Heart right ventricle (tissue), 16 donors: ENCODE results near the gene PKP1. TPM values are rescaled to one million over a fixed set of nuclear protein-coding genes. Genes with fewer than 3 reads are reported as not detected.

Experiments used
- ATAC-seq, 8 donors: fragments of 200-7000 bp; cut with Tn5 transposase; one replicate each; pipeline ENCODE4 v1.9.1; 2020; ENCODE audit warnings: mild to moderate bottlenecking in 8 of 8, moderate library complexity in 8 of 8, moderate number of reproducible peaks in 1 of 8
- DNase-seq, 2 donors: peaks; one replicate each; pipeline ENCODE4 v3.0.0-alpha.2; 2020
- H3K27ac ChIP-seq, 10 donors: fragments of 200-600 bp; sonication (generic) in 2 of 10; one replicate each; pipeline versions ENCODE4 v1.5.0 to v1.8.0; 2020 to 2022; ENCODE audit warnings: mild to moderate bottlenecking in 3 of 10
- H3K27me3 ChIP-seq, 7 donors: fragments of 200-600 bp; one replicate each; pipeline ENCODE4 v1.8.0; 2021 to 2022; ENCODE audit warnings: mild to moderate bottlenecking in 2 of 7
- H3K36me3 ChIP-seq, 9 donors: fragments of 200-600 bp; sonication (generic) in 1 of 9; one replicate each; pipeline versions ENCODE4 v1.5.0 to v1.8.0; 2020 to 2022; ENCODE audit warnings: mild to moderate bottlenecking in 2 of 9
- H3K4me1 ChIP-seq, 9 donors: fragments of 200-600 bp; sonication (generic) in 1 of 9; one replicate each; pipeline versions ENCODE4 v1.5.0 to v1.8.0; 2020 to 2022; ENCODE audit warnings: mild to moderate bottlenecking in 4 of 9
- H3K4me3 ChIP-seq, 10 donors: fragments of 200-600 bp; sonication (generic) in 2 of 10; one replicate each; pipeline versions ENCODE4 v1.5.0 to v1.8.0; 2020 to 2022; ENCODE audit warnings: mild to moderate bottlenecking in 7 of 10, moderate library complexity in 2 of 10
- H3K9me3 ChIP-seq, 11 donors: fragments of 200-600 bp in 10 of 11; sonication (generic) in 2 of 11; one replicate each; pipeline versions ENCODE4 v1.5.0 to v1.8.0; 2013 to 2022; ENCODE audit warnings: mild to moderate bottlenecking in 2 of 11, control low read depth in 1 of 11, moderate library complexity in 1 of 11
- CTCF ChIP-seq, 9 donors: fragments of 200-600 bp; sonication (generic) in 2 of 9; IDR thresholded peaks; one replicate each; pipeline versions ENCODE4 v1.5.0 to v1.8.0; 2021 to 2022; ENCODE audit warnings: antibody characterized with exemption in 9 of 9, mild to moderate bottlenecking in 5 of 9, moderate library complexity in 1 of 9
- WGBS, 2 donors: extraction: QIAGEN DNeasy Blood & Tissue Kit; methylation state at CpG; one replicate each; pipeline ENCODE4 v1.1.7; 2013; ENCODE audit warnings: inconsistent platforms in 1 of 2; 5-methylcytosine and 5-hydroxymethylcytosine counted together
- intact Hi-C, 10 donors: fragments of 100-400 bp; cut with DNase I; formaldehyde crosslinking; loops; one replicate each; pipeline versions ENCODE4 v1.11.1 to v1.14.2; 2022
- polyA plus RNA-seq, 2 donors: library from polyadenylated mRNA; stranded (reverse); fragments of 200-250 nt; gene quantifications; one replicate each; pipeline ENCODE4 v1.2.3, GENCODE V29; 2013
- total RNA-seq, 10 donors: library from RNA; stranded (reverse); fragmentation: NEBNext Ultra II Directional in 3 of 10; extraction: Animal tissue kit (Norgen Biotek cat#: 25700) in 3 of 10; gene quantifications; one replicate each; pipeline versions ENCODE4 v1.2.1 to v1.2.4, GENCODE V29; 2021 to 2023
- donor health status: Arrhythmogenic right ventricular cardiomyopathy.
- donor health status: ischemic (EF 13 %, LVEDD 7.1; RV severe dilation, severe dysfunction).
- donor health status: healthy with polysubstance abuse.
- donor health status: DM: no; HTN: yes; CAD: no.
- donor health status: DM: no; HTN: no; CAD: no.
- donor health status: ischemic (EF 25% LVEDD 6.9; RV normal size, moderate dysfunction).
- donor health status: ischemic (EF 25% LVEDD 5.7; RV mildly dilated, moderate dysfunction).
- donor health status: healthy.
- donor health status: DM: yes; HTN: yes; CAD: no.
- donor health status: Ischemic cardiomyopathy.
- donor health status: ischemic (EF 35%, LVEDD 5.7; RV mildly dilated, moderate dysfunction).
- donor health status: nonischemic (EF 11% LVEDD 7.7; RV severe dilation, severe dysfunction).
- donor health status: DM: yes; HTN: yes; CAD: no.
- donor health status: PGD.
- donor health status: ischemic (EF 29% LVEDD 5.4; RV normal size, mild dysfunction).
- donor health status: nonischemic (EF 23%, LVEDD 6.1; RV moderate dilation, normal function).

PKP1 gene
- total and polyA plus RNA-seq, 12 donors, result 0.05 to 1.2 (median 0.33) TPM

GRCh38 chr1:201283836-201284553 is 689 bp downstream of the PKP1 start:
- H3K4me1 ChIP-seq, result peaks cover 0 to 15% (median 12%) of the 10 kb centered on the region in 9 donors
- no peaks in the 10 kb centered on the region for H3K9me3 ChIP-seq
- DNase-seq, result no peak
- H3K36me3 ChIP-seq, result no peaks in the 10 kb centered on the region
- H3K27ac ChIP-seq, result no peak overlapping the region
- TF ChIP-seq CTCF (IDR thresholded peaks at IDR 0.05), result no peak
- peak overlapping the region in 5 of 10 donors; percentile 10 to 29 (median 16) for H3K4me3 ChIP-seq
- WGBS, 2 donors, result 28 to 34% methylated on average over 53 of the region's 53 CpGs
- intact Hi-C loops, result no loop called here
- no peak for ATAC-seq
- peaks cover 8 to 64% (median 46%) of the 10 kb centered on the region in 7 donors for H3K27me3 ChIP-seq

- Histone ChIP-seq H3K27me3 (peaks cover 8 to 61% (median 40%) of the 10 kb centered on the region in 7 donors), H3K4me1 (peaks cover 0 to 15% (median 12%) of the 10 kb centered on the region in 9 donors), H3K9me3 (no peaks in the 10 kb centered on the region), H3K36me3 (no peaks in the 10 kb centered on the region), H3K4me3 (no peak overlapping the region), H3K27ac (no peak overlapping the region)
- 76% methylated on average over 6 of the region's 6 CpGs for WGBS, 2 donors
- no peak for TF ChIP-seq CTCF (IDR thresholded peaks at IDR 0.05)
- no peak for ATAC-seq
- DNase-seq, result no peak
- intact Hi-C loops, result no loop called here
Observed at GRCh38 chr1:201284636-201285035, 1.3 kb downstream of the PKP1 start.

GRCh38 chr1:201285846-201286245 is 2.5 kb downstream of the PKP1 start:
- Histone ChIP-seq H3K27ac (no peak overlapping the region), H3K36me3 (no peaks in the 10 kb centered on the region), H3K27me3 (peaks cover 8 to 64% (median 38%) of the 10 kb centered on the region in 7 donors), H3K4me3 (no peak overlapping the region), H3K4me1 (peaks cover 0 to 15% (median 12%) of the 10 kb centered on the region in 9 donors), H3K9me3 (no peaks in the 10 kb centered on the region)
- 79 to 87% methylated on average over 7 of the region's 7 CpGs for WGBS, 2 donors
- no peak for TF ChIP-seq CTCF (IDR thresholded peaks at IDR 0.05)
- ATAC-seq, result no peak
- DNase-seq, result no peak
- intact Hi-C loops, result no loop called here

GRCh38 chr1:201286445-201286844 is 3.1 kb downstream of the PKP1 start:
- intact Hi-C loops, result no loop called here
- no peak overlapping the region for H3K27ac ChIP-seq
- peaks cover 8 to 62% (median 35%) of the 10 kb centered on the region in 7 donors for H3K27me3 ChIP-seq
- no peaks in the 10 kb centered on the region for H3K9me3 ChIP-seq
- no peak for TF ChIP-seq CTCF (IDR thresholded peaks at IDR 0.05)
- H3K4me1 ChIP-seq, result peaks cover 0 to 15% (median 12%) of the 10 kb centered on the region in 9 donors
- H3K36me3 ChIP-seq, result no peaks in the 10 kb centered on the region
- 97 to 100% methylated on average over 1 of the region's 1 CpG for WGBS, 2 donors
- H3K4me3 ChIP-seq, result no peak overlapping the region
- ATAC-seq (no peak), DNase-seq (no peak)
